Stimulated activated CD8-positive, alpha-beta memory T cell treated with anti-CD3 and anti-CD28 coated beads, Interleukin-12 subunit alpha, Interleukin-12 subunit beta, amount 100 ng/mL, for 1 hour (primary cell): ENCODE data around the gene EID2B.

Source experiments
- DNase-seq: peaks from one replicate; pipeline ENCODE4 v3.0.0-alpha.2; 2020; ENCODE audit warnings: low read depth

Gene EID2B

DNA sequence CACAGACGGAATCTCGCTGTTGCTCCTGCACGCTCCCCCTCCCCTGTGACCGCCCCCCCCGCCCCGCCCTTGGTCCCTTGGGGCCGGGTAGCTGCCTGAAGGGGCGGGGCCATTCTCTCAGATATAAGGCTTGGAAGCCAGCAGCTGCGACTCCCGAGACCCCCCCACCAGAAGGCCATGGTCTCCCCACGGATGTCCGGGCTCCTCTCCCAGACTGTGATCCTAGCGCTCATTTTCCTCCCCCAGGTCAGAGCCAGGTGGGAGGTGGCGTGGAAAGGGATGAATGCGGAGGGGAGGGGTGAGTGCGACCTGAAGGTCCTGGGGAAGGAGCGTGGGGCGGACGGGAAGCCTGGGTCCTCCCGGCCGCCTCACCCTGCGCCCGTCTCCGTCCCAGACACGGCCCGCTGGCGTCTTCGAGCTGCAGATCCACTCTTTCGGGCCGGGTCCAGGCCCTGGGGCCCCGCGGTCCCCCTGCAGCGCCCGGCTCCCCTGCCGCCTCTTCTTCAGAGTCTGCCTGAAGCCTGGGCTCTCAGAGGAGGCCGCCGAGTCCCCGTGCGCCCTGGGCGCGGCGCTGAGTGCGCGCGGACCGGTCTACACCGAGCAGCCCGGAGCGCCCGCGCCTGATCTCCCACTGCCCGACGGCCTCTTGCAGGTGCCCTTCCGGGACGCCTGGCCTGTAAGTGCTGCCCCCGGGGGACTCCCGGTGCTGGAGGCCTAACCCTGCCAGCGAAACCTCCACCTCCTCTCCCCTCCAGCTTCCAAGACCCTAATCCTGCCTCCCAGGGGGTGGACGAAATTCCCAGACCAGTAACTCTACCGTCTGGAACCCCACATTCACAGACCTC, 33.6 kb downstream of the EID2B start, which contains the start of gene DLL3:
DLL3 (plus strand) TSS at position 150 of the 845 bp plus-strand sequence; CDS start at position 178, 28 bp downstream.
- DNase-seq: no peak

DNA sequence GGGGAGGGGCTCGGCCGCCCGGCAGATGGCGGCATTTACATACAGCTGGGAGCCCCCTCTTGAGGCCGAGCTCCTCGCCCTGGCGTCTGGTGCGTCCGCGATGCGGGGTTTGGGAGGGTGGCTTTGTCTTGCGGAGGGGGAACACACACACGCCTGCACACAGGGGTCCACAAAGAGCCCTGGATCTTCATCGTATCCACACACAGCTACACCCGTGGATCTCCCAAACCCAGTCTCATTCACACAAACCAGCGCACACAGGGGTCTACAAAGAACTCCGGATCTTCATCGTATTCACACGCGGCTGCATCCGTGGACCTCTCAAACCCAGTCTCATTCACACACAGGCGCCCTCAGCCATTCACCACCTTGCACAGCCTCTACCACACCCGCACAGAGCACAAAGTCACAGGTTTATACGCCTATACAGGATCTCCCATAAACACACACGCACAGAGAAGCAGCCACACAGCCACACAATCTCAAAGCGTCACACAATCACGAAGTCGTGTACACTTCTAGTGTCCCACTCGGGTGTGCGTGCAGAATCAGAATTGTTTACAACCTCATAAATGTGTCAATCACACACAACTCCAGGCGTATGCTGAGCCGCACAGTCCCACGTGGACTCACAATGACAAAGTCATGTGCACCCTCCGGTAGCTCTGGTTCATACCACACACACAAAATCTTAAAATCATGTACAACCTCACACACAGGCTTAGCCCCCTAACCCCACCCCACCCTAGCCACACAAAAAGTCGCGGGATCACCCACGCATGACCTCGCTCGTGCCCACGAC, 34.5 kb downstream of the EID2B start:
- DNase-seq: no peak

DNA sequence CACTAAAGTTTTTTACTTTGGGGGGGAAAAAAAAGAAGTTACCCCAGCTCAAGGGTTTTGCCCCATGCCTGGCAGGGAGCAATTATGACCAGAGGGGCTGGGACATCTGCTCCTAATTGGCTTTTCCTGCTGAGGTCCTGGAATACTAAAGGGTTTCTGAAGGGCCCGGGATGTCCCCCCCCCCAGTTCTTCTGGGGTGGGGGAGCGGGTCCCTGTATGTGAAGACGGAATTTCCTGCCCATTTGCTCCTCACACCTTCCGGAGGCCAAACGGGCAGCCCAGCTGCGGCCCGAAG, 35.0 kb downstream of the EID2B start:
- no peak for DNase-seq

DNA sequence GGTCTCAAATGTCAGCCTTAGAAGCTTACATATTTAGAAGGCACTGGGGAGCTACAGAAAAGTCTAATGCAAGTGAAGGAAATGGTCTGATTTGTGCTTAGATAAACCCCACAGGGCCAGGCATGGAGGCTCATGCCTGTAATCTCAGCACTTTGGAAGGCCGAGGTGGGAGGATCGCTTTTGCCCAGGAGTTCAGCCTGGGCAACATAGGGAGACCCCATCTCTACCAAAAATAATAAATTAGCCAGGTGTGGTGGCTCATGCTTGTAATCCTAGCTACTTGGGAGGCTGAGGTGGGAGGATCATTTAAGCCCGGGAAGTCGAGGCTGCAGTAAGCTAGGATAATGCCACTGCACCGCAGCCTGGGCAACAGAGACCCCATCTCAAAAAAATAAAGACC, 36.6 kb downstream of the EID2B start:
- no peak for DNase-seq

DNA sequence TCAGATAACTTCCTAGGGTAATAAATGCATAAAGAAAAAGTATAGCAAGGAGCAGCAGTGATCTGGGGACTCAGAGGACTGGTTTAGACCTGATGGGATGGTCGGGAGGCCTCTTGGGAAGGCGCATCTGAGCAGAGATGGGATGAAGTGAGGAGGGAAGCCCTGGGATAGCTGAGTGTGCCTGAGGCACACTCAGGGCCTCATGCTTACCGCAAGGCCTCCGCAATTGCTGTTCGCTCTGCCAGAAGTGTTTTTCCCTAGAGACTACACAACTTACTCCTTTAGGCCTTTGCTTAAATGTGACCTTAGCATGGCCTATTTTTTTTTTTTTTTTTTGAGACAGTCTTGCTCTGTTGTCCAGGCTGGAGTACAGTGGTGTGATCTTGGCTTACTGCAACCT, 38.0 kb downstream of the EID2B start:
- no peak for DNase-seq

DNA sequence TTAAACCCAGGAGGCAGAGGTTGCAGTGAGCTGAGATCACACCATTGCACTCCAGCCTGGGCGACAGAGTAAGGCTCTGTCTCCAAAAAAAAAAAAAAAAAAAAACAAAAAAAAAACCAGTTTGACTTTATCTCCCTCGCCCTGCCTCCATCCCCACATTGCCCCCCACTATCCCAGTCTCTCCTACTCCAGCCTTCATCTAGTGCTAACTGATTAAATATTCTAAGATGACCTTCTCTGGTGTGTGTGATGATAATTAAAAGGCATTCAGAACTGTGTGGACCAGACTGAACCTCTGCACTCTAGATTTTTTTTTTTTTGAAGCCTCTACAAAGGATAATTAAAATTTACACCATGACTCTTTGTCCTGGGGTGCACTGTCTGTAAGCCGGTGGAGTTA, 39.9 kb downstream of the EID2B start:
- no peak for DNase-seq

DNA sequence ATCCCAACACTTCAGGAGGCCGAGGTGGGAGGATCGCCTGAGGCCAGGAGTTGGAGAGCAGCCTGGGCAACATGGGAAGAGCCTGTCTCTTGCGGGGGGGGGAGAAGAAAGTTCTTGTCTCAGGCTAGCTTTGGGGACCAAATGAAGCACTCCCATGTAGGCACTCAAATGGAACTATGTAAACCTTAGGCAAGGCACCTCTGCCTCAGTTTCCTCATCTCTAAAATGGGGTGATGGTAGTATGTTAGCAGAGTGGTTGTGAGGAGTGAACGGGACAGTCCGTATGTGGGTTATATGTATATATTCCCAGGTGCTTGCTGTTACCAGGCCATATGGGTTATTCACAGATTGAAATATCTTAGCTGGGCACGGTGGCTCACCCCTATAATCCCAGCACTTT, 40.4 kb downstream of the EID2B start:
- no peak for DNase-seq

DNA sequence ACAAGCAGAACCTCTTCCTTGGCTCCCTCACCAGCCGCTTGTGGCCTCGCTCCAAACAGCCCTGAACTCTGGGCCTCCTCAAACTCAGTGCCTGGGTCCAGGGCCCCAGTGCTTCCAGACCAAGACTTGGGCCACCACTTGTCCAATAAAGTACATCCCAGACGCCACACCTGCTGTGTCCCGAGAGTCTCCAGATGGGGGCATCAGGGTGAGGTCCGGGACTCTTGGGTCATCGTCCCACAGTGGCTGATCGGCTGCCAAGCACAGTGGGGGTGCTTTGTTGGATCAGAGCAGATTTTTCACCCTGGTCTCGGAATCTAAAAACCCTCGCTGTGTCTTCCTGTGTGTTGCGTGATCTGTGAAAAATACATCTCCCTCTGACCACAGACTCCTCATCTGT, 42.9 kb downstream of the EID2B start:
- DNase-seq: no peak

DNA sequence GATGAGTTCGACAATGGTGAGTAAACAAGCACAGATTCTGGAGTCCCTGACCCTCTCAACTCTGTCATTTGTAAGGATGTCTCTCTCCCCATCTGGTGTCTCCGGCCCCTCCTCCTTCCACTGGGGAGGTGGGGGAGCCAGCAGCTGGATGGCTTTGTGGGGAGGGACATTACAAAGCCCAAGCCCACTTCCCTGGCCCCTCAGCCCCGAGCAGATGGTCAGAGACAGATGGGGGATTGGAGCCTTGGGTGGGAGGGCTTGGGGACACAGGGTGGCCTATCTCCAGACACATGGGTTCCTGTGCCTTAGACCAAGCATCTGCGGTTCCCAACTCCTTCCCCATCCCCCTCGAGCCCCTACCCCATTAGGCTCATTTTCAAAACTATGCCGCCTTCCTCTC, 49.5 kb downstream of the EID2B start:
- no peak for DNase-seq

DNA sequence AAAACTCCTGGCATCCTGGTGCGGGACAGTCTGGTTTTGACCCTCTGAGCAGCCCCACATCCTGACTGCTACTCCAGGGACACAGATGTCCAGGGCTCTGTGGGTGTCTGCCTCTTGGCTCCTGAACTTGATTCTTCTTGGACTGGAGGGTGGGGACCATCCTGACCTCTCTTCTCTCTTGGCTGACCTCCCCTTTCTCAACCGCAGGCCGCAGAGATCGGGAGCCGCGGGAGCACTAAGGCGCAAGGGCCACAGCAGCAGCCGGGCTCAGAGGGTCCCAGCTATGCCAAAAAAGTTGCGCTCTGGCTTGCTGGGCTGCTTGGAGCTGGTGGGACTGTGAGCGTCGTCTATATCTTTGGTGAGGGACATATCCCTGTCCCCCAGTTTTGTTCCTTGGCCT, 51.0 kb downstream of the EID2B start:
- DNase-seq: no peak

DNA sequence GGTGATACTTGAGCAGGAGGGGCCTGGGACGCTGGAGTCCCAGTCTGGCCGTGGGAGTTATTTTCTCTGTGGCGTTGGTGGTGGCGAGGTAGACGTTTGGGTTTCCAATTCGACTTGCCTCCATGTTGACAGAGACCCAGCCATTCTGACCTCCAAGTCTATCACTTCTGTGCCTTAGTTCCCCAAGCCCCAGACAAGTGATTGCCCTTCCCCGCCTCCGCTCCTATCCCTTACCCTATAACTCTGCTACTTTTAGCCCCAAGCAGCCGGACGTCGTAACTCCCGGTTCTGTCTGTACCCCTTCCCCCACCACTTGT, 51.5 kb downstream of the EID2B start:
- no peak for DNase-seq
